DOHH2 (cell line): ENCODE results near the gene CD207.

Experiments used
- H3F3A ChIP-seq: fragments of 200-600 bp; sonication (generic), shearing (Covaris generic); 2 replicates; pipeline ENCODE4 v1.6.0; 2016; ENCODE audit warnings: antibody characterized with exemption, mild to moderate bottlenecking; ENCODE audit not compliant: control insufficient read depth, insufficient read depth
- H3K27ac ChIP-seq: fragments of 200-600 bp; sonication (generic); 2 replicates; pipeline ENCODE4 v1.5.1; 2014; ENCODE audit warnings: low read depth, mild to moderate bottlenecking, low read length, moderate library complexity
- H3K27me3 ChIP-seq: fragments of 200-600 bp; sonication (generic); 2 replicates; pipeline ENCODE4 v1.6.1; 2014; ENCODE audit warnings: mild to moderate bottlenecking, low read length, mixed read lengths; ENCODE audit not compliant: control insufficient read depth
- H3K36me3 ChIP-seq: fragments of 200-600 bp; sonication (generic); 2 replicates; pipeline ENCODE4 v1.6.1; 2014; ENCODE audit warnings: mild to moderate bottlenecking, low read length, moderate library complexity, mixed read lengths; ENCODE audit not compliant: control insufficient read depth
- H3K4me1 ChIP-seq: fragments of 200-600 bp; sonication (generic); 2 replicates; pipeline ENCODE4 v1.6.1; 2014; ENCODE audit warnings: mild to moderate bottlenecking, low read length, mixed read lengths; ENCODE audit not compliant: control insufficient read depth
- H3K4me2 ChIP-seq: fragments of 200-600 bp; sonication (generic); 2 replicates; pipeline ENCODE4 v1.6.0; 2014; ENCODE audit warnings: mild to moderate bottlenecking, low read length, moderate library complexity
- H3K4me3 ChIP-seq: fragments of 200-600 bp; sonication (generic); 2 replicates; pipeline ENCODE4 v1.5.1; 2014; ENCODE audit warnings: mild to moderate bottlenecking, low read length, mixed read lengths
- H3K79me2 ChIP-seq: fragments of 200-600 bp; sonication (generic); 2 replicates; pipeline ENCODE4 v1.6.1; 2014; ENCODE audit warnings: mild to moderate bottlenecking, low read length, mixed read lengths; ENCODE audit not compliant: control insufficient read depth
- H3K9me2 ChIP-seq: fragments of 200-600 bp; sonication (generic); replicated peaks from 2 replicates; pipeline ENCODE4 v1.6.1; 2014; ENCODE audit warnings: mild to moderate bottlenecking, low read length, mixed read lengths; ENCODE audit not compliant: control insufficient read depth
- H3K9me3 ChIP-seq: fragments of 200-600 bp; sonication (generic); 2 replicates; pipeline ENCODE4 v1.6.1; 2014; ENCODE audit warnings: antibody characterized with exemption, low read length, mixed read lengths; ENCODE audit not compliant: control insufficient read depth, insufficient read depth
- H4K20me1 ChIP-seq: fragments of 200-600 bp; sonication (generic); 2 replicates; pipeline ENCODE4 v1.6.0; 2014; ENCODE audit warnings: low read depth, mild to moderate bottlenecking, antibody characterized with exemption, low read length, moderate library complexity; ENCODE audit not compliant: control insufficient read depth, insufficient read depth
- EZH2phosphoT487 ChIP-seq: fragments of 200-600 bp; sonication (generic); IDR thresholded peaks from 2 replicates; pipeline ENCODE4 v1.6.1; 2017; ENCODE audit warnings: borderline replicate concordance, mild to moderate bottlenecking, antibody characterized with exemption, low read length, moderate library complexity, mixed read lengths
- TF ChIP-seq, protein P1 (sequence below): fragments of 200-600 bp; sonication (generic); IDR thresholded peaks from one replicate; pipeline ENCODE4 v1.5.1; 2014; ENCODE audit warnings: antibody characterized with exemption, mild to moderate bottlenecking, low read depth, low read length; ENCODE audit not compliant: poor library complexity, severe bottlenecking

The CD207 gene

GRCh38 chr2:70790136-70790828 lies 45.3 kb downstream of the CD207 start, which contains the start of gene FIGLA:
Gene FIGLA, minus strand, starts transcription at chr2:70790643. Its CDS starts 5 bp downstream, at chr2:70790638.
- TF ChIP-seq, protein P1, sequence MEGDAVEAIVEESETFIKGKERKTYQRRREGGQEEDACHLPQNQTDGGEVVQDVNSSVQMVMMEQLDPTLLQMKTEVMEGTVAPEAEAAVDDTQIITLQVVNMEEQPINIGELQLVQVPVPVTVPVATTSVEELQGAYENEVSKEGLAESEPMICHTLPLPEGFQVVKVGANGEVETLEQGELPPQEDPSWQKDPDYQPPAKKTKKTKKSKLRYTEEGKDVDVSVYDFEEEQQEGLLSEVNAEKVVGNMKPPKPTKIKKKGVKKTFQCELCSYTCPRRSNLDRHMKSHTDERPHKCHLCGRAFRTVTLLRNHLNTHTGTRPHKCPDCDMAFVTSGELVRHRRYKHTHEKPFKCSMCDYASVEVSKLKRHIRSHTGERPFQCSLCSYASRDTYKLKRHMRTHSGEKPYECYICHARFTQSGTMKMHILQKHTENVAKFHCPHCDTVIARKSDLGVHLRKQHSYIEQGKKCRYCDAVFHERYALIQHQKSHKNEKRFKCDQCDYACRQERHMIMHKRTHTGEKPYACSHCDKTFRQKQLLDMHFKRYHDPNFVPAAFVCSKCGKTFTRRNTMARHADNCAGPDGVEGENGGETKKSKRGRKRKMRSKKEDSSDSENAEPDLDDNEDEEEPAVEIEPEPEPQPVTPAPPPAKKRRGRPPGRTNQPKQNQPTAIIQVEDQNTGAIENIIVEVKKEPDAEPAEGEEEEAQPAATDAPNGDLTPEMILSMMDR = no peak
- no peak for TF ChIP-seq EZH2phosphoT487
- Histone ChIP-seq H3K9me2 (no peaks in the 10 kb centered on the region), H3K4me1 (no peaks in the 10 kb centered on the region), H3K4me2 (no peak within 1 kb of the TSS), H3F3A (no peaks in the 10 kb centered on the region), H3K9me3 (no peaks in the 10 kb centered on the region), H3K27ac (no peak within 1 kb of the TSS), H3K4me3 (no peak within 1 kb of the TSS), H3K36me3 (no peaks in the 10 kb centered on the region), H4K20me1 (no peaks in the 10 kb centered on the region), H3K27me3 (peaks cover 18% of the 10 kb centered on the region), H3K79me2 (no peaks in the 10 kb centered on the region)

- Histone ChIP-seq H3F3A (no peaks in the 10 kb centered on the region), H3K27me3 (peaks cover 18% of the 10 kb centered on the region), H3K4me3 (no peak overlapping the region), H3K9me3 (no peaks in the 10 kb centered on the region), H3K79me2 (no peaks in the 10 kb centered on the region), H3K4me1 (no peaks in the 10 kb centered on the region), H3K27ac (no peak overlapping the region), H4K20me1 (no peaks in the 10 kb centered on the region), H3K4me2 (no peak overlapping the region), H3K36me3 (no peaks in the 10 kb centered on the region), H3K9me2 (no peaks in the 10 kb centered on the region)
- no peak for TF ChIP-seq EZH2phosphoT487
- TF ChIP-seq, protein P1 = peak; percentile 36
Measured at GRCh38 chr2:70789304-70790135, 46.1 kb downstream of the CD207 start.

DNA sequence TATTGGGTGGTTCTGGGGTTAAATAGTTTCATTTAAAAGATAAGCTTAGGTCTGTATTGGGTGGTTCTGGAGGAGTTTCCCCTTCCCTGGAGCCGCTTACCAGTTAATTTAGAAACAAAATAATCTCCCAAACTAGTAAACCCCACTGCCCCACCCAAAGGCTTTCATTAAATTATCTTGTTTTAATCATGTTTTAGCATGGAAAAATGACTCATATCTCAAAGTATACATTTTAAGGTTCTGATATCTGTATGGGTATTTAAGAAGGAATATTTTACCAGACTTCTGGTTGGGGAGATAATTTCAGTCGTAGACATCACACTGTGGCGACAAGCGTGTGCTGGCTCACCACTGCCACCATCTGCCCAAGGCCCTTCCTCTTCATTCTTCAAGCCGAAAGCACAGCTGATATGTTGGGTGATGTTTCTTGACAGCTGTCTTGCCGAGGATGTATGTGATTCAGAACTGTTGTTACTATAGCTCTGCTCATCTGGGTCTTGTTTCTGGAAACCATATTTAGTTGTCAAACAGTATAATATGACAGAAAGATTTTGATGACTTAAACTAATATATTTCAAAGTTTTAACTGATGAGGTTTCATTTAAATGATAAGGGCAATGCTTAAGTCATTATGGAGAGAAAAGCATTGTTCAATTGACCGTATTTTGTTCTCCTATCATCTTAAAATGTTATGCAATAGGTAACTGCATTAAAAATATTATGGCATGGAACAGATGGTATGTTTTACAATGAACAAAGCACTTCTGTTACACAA lies 50.3 kb downstream of the CD207 start:
- TF ChIP-seq, protein P1 = peak; percentile 61
- TF ChIP-seq EZH2phosphoT487 = no peak
- no peak overlapping the region for H3K4me2 ChIP-seq
- H3K9me3 ChIP-seq = no peaks in the 10 kb centered on the region
- peaks cover 18% of the 10 kb centered on the region for H3K27me3 ChIP-seq
- H3K79me2 ChIP-seq = no peaks in the 10 kb centered on the region
- H3K4me3 ChIP-seq = no peak overlapping the region
- no peak overlapping the region for H3K27ac ChIP-seq
- H3K9me2 ChIP-seq = no peaks in the 10 kb centered on the region
- no peaks in the 10 kb centered on the region for H4K20me1 ChIP-seq
- no peaks in the 10 kb centered on the region for H3F3A ChIP-seq
- H3K36me3 ChIP-seq = no peaks in the 10 kb centered on the region
- H3K4me1 ChIP-seq = no peaks in the 10 kb centered on the region
